OCI-LY1 (cell line): ENCODE measurements around the gene PDZD2.

Experiments used
- H2AFZ ChIP-seq: fragments of 200-600 bp; sonication (generic), shearing (Covaris generic); 2 replicates; pipeline ENCODE4 v1.6.0; 2014; ENCODE audit warnings: antibody characterized with exemption, mild to moderate bottlenecking, low read length
- H3F3A ChIP-seq: fragments of 200-600 bp; sonication (generic), shearing (Covaris generic); 2 replicates; pipeline ENCODE4 v1.6.0; 2014; ENCODE audit warnings: mild to moderate bottlenecking, antibody characterized with exemption, low read length, moderate library complexity; ENCODE audit not compliant: insufficient read depth
- H3K27ac ChIP-seq: fragments of 200-600 bp; sonication (generic); 2 replicates; pipeline ENCODE4 v1.5.1; 2014; ENCODE audit warnings: low read length, mixed run types, mild to moderate bottlenecking, low read depth; ENCODE audit not compliant: poor library complexity, severe bottlenecking
- H3K27me3 ChIP-seq: fragments of 200-600 bp; sonication (generic); 2 replicates; pipeline ENCODE4 v1.6.0; 2014; ENCODE audit warnings: antibody characterized with exemption, mild to moderate bottlenecking, low read length, moderate library complexity; ENCODE audit not compliant: insufficient read depth
- H3K36me3 ChIP-seq: fragments of 200-600 bp; sonication (generic); 2 replicates; pipeline ENCODE4 v1.6.1; 2014; ENCODE audit warnings: mild to moderate bottlenecking, antibody characterized with exemption, low read length, moderate library complexity, mixed read lengths; ENCODE audit not compliant: insufficient read depth
- H3K4me1 ChIP-seq: fragments of 200-600 bp; sonication (generic); 2 replicates; pipeline ENCODE4 v1.5.1; 2014; ENCODE audit warnings: mild to moderate bottlenecking, low read length, moderate library complexity; ENCODE audit not compliant: insufficient read depth, severe bottlenecking
- H3K4me2 ChIP-seq: fragments of 200-600 bp; sonication (generic), shearing (Covaris generic); 2 replicates; pipeline ENCODE4 v1.6.1; 2014; ENCODE audit warnings: low read length
- H3K4me3 ChIP-seq: fragments of 200-600 bp; sonication (generic); 2 replicates; pipeline ENCODE4 v1.5.1; 2014; ENCODE audit warnings: low read length, low read depth, mild to moderate bottlenecking, mixed read lengths; ENCODE audit not compliant: poor library complexity, severe bottlenecking
- H3K79me2 ChIP-seq: fragments of 200-600 bp; shearing (Covaris generic); 2 replicates; pipeline ENCODE4 v1.6.1; 2016; ENCODE audit warnings: mixed run types, low read length, mixed read lengths; ENCODE audit not compliant: insufficient read depth
- H3K9ac ChIP-seq: fragments of 200-600 bp; sonication (generic), shearing (Covaris generic); 2 replicates; pipeline ENCODE4 v1.6.1; 2014; ENCODE audit warnings: mild to moderate bottlenecking, low read length, mixed read lengths
- H3K9me2 ChIP-seq: fragments of 200-600 bp; sonication (generic), shearing (Covaris generic); 2 replicates; pipeline ENCODE4 v1.6.1; 2014; ENCODE audit warnings: low read depth, mild to moderate bottlenecking, low read length, mixed read lengths
- H3K9me3 ChIP-seq: fragments of 200-600 bp; shearing (Covaris generic); 2 replicates; pipeline ENCODE4 v1.6.1; 2014; ENCODE audit warnings: low read length, mixed read lengths
- H4K20me1 ChIP-seq: fragments of 200-600 bp; sonication (generic), shearing (Covaris generic); 2 replicates; pipeline ENCODE4 v1.6.0; 2016; ENCODE audit warnings: mild to moderate bottlenecking, low read length; ENCODE audit not compliant: insufficient read depth
- EZH2 ChIP-seq: fragments of 200-600 bp; sonication (generic), shearing (Covaris generic); IDR thresholded peaks from 2 replicates; pipeline ENCODE4 v1.8.0; 2017; ENCODE audit warnings: borderline replicate concordance, mixed run types, mild to moderate bottlenecking, antibody characterized with exemption, low read length, moderate library complexity, mixed read lengths
- TF ChIP-seq, protein P1 (sequence below): fragments of 200-600 bp; sonication (generic), shearing (Covaris generic); IDR thresholded peaks from 2 replicates; pipeline ENCODE4 v1.5.1; 2017; ENCODE audit warnings: mild to moderate bottlenecking, antibody characterized with exemption, low read length, moderate library complexity, mixed read lengths

Gene PDZD2

GRCh38 chr5:31937703-31938102 lies 298.8 kb downstream of the PDZD2 start:
- Histone ChIP-seq H3K27me3 (0 out of 2 replicates have a peak, but pooled peaks cover 4% of the 10 kb centered on the region), H3K4me2 (no peak overlapping the region), H3K4me1 (no peaks in the 10 kb centered on the region), H3F3A (no peaks in the 10 kb centered on the region), H3K79me2 (no peaks in the 10 kb centered on the region), H3K9ac (no peak overlapping the region), H3K36me3 (no peaks in the 10 kb centered on the region), H2AFZ (no peak overlapping the region), H3K4me3 (no peak overlapping the region), H3K27ac (no peak overlapping the region), H3K9me3 (no peaks in the 10 kb centered on the region), H3K9me2 (no peaks in the 10 kb centered on the region), H4K20me1 (no peaks in the 10 kb centered on the region)
- no peak for TF ChIP-seq EZH2
- TF ChIP-seq, protein P1, sequence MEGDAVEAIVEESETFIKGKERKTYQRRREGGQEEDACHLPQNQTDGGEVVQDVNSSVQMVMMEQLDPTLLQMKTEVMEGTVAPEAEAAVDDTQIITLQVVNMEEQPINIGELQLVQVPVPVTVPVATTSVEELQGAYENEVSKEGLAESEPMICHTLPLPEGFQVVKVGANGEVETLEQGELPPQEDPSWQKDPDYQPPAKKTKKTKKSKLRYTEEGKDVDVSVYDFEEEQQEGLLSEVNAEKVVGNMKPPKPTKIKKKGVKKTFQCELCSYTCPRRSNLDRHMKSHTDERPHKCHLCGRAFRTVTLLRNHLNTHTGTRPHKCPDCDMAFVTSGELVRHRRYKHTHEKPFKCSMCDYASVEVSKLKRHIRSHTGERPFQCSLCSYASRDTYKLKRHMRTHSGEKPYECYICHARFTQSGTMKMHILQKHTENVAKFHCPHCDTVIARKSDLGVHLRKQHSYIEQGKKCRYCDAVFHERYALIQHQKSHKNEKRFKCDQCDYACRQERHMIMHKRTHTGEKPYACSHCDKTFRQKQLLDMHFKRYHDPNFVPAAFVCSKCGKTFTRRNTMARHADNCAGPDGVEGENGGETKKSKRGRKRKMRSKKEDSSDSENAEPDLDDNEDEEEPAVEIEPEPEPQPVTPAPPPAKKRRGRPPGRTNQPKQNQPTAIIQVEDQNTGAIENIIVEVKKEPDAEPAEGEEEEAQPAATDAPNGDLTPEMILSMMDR, result no peak

DNA sequence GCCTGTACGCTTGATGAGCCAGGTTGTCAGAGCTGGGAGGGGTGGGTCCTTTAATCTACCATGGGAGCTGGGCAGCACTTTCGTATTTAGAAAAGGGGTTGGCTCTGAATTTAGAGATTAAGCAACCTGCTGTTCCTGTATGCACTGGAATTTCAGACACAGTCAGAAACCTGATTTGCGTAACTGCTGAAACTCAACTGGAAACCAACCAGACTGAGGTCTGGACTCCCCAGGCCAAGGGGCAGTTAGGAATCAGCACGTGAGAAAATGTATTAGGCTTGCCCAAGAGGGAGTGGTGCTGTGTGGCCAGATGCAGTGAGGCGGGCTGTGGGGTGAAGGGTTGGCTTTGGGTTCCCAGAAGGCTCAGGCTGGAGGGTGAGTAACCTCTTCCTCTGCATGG lies 300.2 kb downstream of the PDZD2 start:
- H3K9me2 ChIP-seq, result no peaks in the 10 kb centered on the region
- H3K4me3 ChIP-seq, result no peak overlapping the region
- TF ChIP-seq EZH2, result no peak
- TF ChIP-seq, protein P1, result no peak
- H3K9ac ChIP-seq, result no peak overlapping the region
- H3F3A ChIP-seq, result no peaks in the 10 kb centered on the region
- no peaks in the 10 kb centered on the region for H4K20me1 ChIP-seq
- H3K4me1 ChIP-seq, result no peaks in the 10 kb centered on the region
- H3K36me3 ChIP-seq, result no peaks in the 10 kb centered on the region
- 0 out of 2 replicates have a peak, but pooled peaks cover 4% of the 10 kb centered on the region for H3K27me3 ChIP-seq
- no peak overlapping the region for H3K4me2 ChIP-seq
- H3K79me2 ChIP-seq, result no peaks in the 10 kb centered on the region
- H3K27ac ChIP-seq, result no peak overlapping the region
- H3K9me3 ChIP-seq, result no peaks in the 10 kb centered on the region
- H2AFZ ChIP-seq, result no peak overlapping the region

DNA sequence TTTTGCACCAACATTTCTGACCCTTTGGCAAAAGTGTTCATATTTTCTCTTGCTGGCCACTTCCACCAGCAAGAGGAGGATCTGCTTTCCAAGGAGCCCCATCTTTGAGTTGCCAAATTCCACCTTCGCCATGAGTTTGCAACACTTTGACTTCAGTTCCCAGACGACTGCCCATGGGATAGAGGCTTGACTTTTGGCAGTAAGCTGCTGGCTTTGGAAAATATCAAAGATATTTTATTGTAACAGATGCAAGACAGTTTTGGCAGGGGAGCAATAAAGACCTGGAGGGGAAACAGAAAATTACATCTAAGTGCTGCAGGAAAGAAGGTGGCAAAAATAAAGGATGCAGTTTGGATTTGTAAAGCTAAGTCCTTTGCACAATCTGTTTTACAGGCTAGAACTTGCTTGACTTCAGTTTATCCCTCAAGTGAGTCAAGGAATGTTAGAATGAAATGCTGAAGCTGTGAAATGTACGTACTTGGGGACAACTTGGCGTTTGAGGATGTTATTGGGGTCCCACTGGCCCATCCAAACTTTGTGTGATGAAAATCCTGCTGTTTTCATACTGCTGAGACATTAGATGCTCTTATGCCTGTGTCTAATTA lies 302.3 kb downstream of the PDZD2 start:
- TF ChIP-seq, protein P1, result no peak
- TF ChIP-seq EZH2, result no peak
- H3K4me3 ChIP-seq, result no peak overlapping the region
- no peaks in the 10 kb centered on the region for H3K4me1 ChIP-seq
- peaks cover 4% of the 10 kb centered on the region; the same call in 1 of the 2 replicates for H3K27me3 ChIP-seq
- no peaks in the 10 kb centered on the region for H3K9me2 ChIP-seq
- no peak overlapping the region for H3K4me2 ChIP-seq
- H3K9me3 ChIP-seq, result no peaks in the 10 kb centered on the region
- no peaks in the 10 kb centered on the region for H3K79me2 ChIP-seq
- no peak overlapping the region for H2AFZ ChIP-seq
- no peaks in the 10 kb centered on the region for H3K36me3 ChIP-seq
- no peak overlapping the region for H3K27ac ChIP-seq
- H3K9ac ChIP-seq, result no peak overlapping the region
- H3F3A ChIP-seq, result no peaks in the 10 kb centered on the region
- H4K20me1 ChIP-seq, result no peaks in the 10 kb centered on the region
